Measurements from ENCODE around the gene FADD. TPM values are rescaled to one million over a fixed set of nuclear protein-coding genes. Genes with fewer than 3 reads are reported as not detected.
A peak's percentile ranks its signal among the peaks of the same experiment; 100 is the strongest.

Gene FADD
- total RNA-seq = 23.0 TPM
- long read RNA-seq, transcript FADD-201 (2 exons, 1,841 nt) = major isoform, 57 of 69 reads
- long read RNA-seq, partial matches to known transcripts = 0 of 69 reads
- long read RNA-seq, other reads (novel, unspliced or antisense) = 12 of 69 reads

GRCh38 chr11:70202920-70203750, at the start of gene FADD:
FADD (plus strand) TSS chr11:70203296; CDS start chr11:70203460, 164 bp downstream.
- peak within 1 kb of the TSS; percentile 94 for H3K4me3 ChIP-seq
- H3K9me3 ChIP-seq = no peaks in the 10 kb centered on the region
- ATAC-seq (peak; percentile 92 to 93), DNase-seq (peak; percentile 93)
- no peaks in the 10 kb centered on the region for H3K27me3 ChIP-seq (ENCODE audit: low read depth)
- H3K36me3 ChIP-seq = peaks cover 25% of the 10 kb centered on the region
- H3K4me1 ChIP-seq = peaks cover 20% of the 10 kb centered on the region
- TF ChIP-seq CTCF (IDR thresholded peaks at IDR 0.05) = no peak
- intact Hi-C loops (cut with DNase I) = no loop called here
- H3K27ac ChIP-seq = peak within 1 kb of the TSS; percentile 95

- Histone ChIP-seq H3K9me3 (no peaks in the 10 kb centered on the region), H3K4me3 (no peak overlapping the region), H3K36me3 (no peaks in the 10 kb centered on the region), H3K27me3 (ENCODE audit: low read depth) (no peaks in the 10 kb centered on the region), H3K4me1 (no peaks in the 10 kb centered on the region), H3K27ac (no peak overlapping the region)
- ATAC-seq (no peak), DNase-seq (no peak)
- TF ChIP-seq CTCF (IDR thresholded peaks at IDR 0.05) = no peak
- intact Hi-C loops (cut with DNase I) = no loop called here
Observed at GRCh38 chr11:70155386-70155785, 47.7 kb upstream of the FADD start.

- TF ChIP-seq CTCF (IDR thresholded peaks at IDR 0.05) = no peak
Observed at GRCh38 chr11:70156291-70157037, 46.6 kb upstream of the FADD start.

GRCh38 chr11:70158201-70158600, 44.9 kb upstream of the FADD start:
- no peak for DNase-seq
- ATAC-seq = no peak
- intact Hi-C loops (cut with DNase I) = no loop called here

More at GRCh38 chr11:70156291-70157037, 46.6 kb upstream of the FADD start:
- H3K36me3 ChIP-seq = no peaks in the 10 kb centered on the region
- ATAC-seq (no peak), DNase-seq (no peak)
- no peaks in the 10 kb centered on the region for H3K9me3 ChIP-seq
- H3K4me1 ChIP-seq = no peaks in the 10 kb centered on the region
- intact Hi-C loops (cut with DNase I) = no loop called here
- H3K27me3 ChIP-seq (ENCODE audit: low read depth) = no peaks in the 10 kb centered on the region
- no peak overlapping the region for H3K27ac ChIP-seq
- H3K4me3 ChIP-seq = no peak overlapping the region

More at GRCh38 chr11:70158201-70158600, 44.9 kb upstream of the FADD start:
- peak; percentile 10 for TF ChIP-seq CTCF (IDR thresholded peaks at IDR 0.05)
- Histone ChIP-seq H3K27ac (no peak overlapping the region), H3K9me3 (no peaks in the 10 kb centered on the region), H3K27me3 (ENCODE audit: low read depth) (no peaks in the 10 kb centered on the region), H3K4me1 (no peaks in the 10 kb centered on the region), H3K36me3 (no peaks in the 10 kb centered on the region), H3K4me3 (no peak overlapping the region)

All from lower lobe of right lung (tissue), 2 donors.